Chondrocyte (in vitro differentiated cells): ENCODE results near the gene CHIC2. TPM values are rescaled to one million over a fixed set of nuclear protein-coding genes. Genes with fewer than 3 reads are reported as not detected.
A peak's percentile ranks its signal among the peaks of the same experiment; 100 is the strongest.

Experiments used
- DNase-seq: peaks from one replicate; pipeline ENCODE4 v3.0.0; 2021; ENCODE audit warnings: mixed read lengths, low spot score
- H3K27ac Mint-ChIP-seq: one replicate; pipeline ENCODE4 v1.8.0; 2021; ENCODE audit warnings: mild to moderate bottlenecking, moderate library complexity, mixed read lengths; ENCODE audit not compliant: unreplicated experiment
- H3K27me3 Mint-ChIP-seq: 2 replicates; pipeline ENCODE4 v1.8.0; 2021; ENCODE audit warnings: low read depth, mixed read lengths
- H3K36me3 Mint-ChIP-seq: 2 replicates; pipeline ENCODE4 v1.8.0; 2021; ENCODE audit warnings: low read depth, mixed read lengths
- H3K4me1 Mint-ChIP-seq: 2 replicates; pipeline ENCODE4 v1.8.0; 2021; ENCODE audit warnings: low read depth, mild to moderate bottlenecking, mixed read lengths
- H3K4me3 Mint-ChIP-seq: one replicate; pipeline ENCODE4 v1.8.0; 2021; ENCODE audit warnings: mild to moderate bottlenecking, moderate library complexity, mixed read lengths; ENCODE audit not compliant: unreplicated experiment
- H3K9me3 Mint-ChIP-seq: 2 replicates; pipeline ENCODE4 v1.8.0; 2021; ENCODE audit warnings: low read depth, mixed read lengths
- CTCF ChIP-seq: fragments of 200-600 bp; sonication (generic); IDR thresholded peaks from 2 replicates; pipeline ENCODE4 v1.5.0; 2021; ENCODE audit warnings: antibody characterized with exemption, mild to moderate bottlenecking, moderate library complexity
- total RNA-seq: library from RNA; stranded (reverse); gene quantifications from 3 replicates; pipeline ENCODE4 v1.2.1, GENCODE V29; 2021

The CHIC2 gene
- total RNA-seq, 1 donor from 2014 or later: 38.5 TPM

DNA sequence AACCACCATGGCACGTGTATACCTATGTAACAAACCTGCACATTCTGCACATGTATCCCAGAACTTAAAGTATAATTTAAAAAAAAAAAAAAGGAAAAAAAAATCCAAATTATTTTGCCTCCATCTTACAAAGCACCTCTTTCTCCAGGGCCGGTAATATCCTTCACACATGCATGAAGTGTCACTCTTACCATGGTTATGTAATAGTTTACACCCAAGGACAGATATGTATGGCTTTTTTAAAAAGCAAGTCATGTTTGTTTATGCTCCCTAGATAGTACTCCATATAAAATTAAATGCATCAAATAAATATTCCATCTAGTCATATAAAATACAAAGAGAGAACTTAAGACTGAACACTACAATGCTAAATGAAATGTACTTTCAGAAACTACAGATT lies 22.5 kb downstream of the CHIC2 start:
- H3K36me3 Mint-ChIP-seq: peaks cover 18% of the 10 kb centered on the region
- H3K9me3 Mint-ChIP-seq: peaks cover 8% of the 10 kb centered on the region
- H3K4me1 Mint-ChIP-seq: peaks cover 16% of the 10 kb centered on the region
- TF ChIP-seq CTCF: no peak
- DNase-seq: no peak
- no peak overlapping the region for H3K4me3 Mint-ChIP-seq
- H3K27ac Mint-ChIP-seq: peak overlapping the region; percentile 15
- H3K27me3 Mint-ChIP-seq: no peaks in the 10 kb centered on the region

DNA sequence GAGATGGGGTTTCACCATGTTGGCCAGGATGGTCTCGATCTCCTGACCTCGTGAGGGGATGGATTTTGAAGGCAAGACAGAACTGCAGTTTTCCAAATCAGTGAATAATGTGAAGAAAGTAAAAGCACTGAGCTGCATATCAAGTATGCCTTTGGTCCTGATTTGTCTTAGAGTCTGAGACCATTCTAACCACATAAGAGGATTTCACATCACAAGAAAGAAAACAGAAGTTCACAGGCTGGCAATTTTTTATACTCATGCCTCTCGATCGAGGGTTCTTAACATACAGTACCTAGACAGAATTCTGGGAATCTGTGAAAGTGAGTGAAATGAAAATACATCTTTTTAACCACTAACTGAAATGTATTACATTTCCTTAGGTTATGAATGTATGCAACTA lies 23.3 kb downstream of the CHIC2 start:
- H3K9me3 Mint-ChIP-seq: peaks cover 8% of the 10 kb centered on the region
- H3K4me3 Mint-ChIP-seq: no peak overlapping the region
- H3K4me1 Mint-ChIP-seq: peaks cover 25% of the 10 kb centered on the region
- H3K27me3 Mint-ChIP-seq: no peaks in the 10 kb centered on the region
- no peak for DNase-seq
- H3K36me3 Mint-ChIP-seq: peaks cover 18% of the 10 kb centered on the region
- peak overlapping the region; percentile 32 for H3K27ac Mint-ChIP-seq
- TF ChIP-seq CTCF: no peak

- H3K36me3 Mint-ChIP-seq: peaks cover 12% of the 10 kb centered on the region
- no peaks in the 10 kb centered on the region for H3K27me3 Mint-ChIP-seq
- DNase-seq: no peak
- H3K4me1 Mint-ChIP-seq: peaks cover 28% of the 10 kb centered on the region
- H3K4me3 Mint-ChIP-seq: no peak overlapping the region
- no peak overlapping the region for H3K27ac Mint-ChIP-seq
- no peak for TF ChIP-seq CTCF
- peaks cover 2% of the 10 kb centered on the region for H3K9me3 Mint-ChIP-seq
These were observed 26.3 kb downstream of the CHIC2 start for GRCh38 chr4:54038056-54038455.

DNA sequence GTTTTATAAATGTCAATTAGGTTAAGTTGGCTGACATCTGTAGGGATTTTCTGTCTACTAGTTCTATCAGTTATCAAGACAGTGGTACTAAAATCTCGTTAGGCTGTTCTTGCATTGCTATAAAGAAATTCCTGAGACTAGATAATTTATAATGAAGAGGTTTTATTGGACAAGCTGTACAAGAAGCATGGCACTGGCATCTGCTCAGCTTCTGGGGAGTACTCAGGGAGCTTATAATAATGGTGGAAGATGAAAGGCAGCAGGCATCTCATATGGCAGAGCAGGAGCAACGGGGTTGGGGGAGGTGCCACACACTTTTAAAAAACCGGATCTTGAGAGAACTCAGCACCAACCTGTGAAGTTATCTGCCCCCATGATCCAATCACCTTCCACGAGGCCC lies 28.2 kb downstream of the CHIC2 start:
- Mint-ChIP-seq H3K4me1 (peaks cover 37% of the 10 kb centered on the region), H3K27ac (no peak overlapping the region), H3K36me3 (peaks cover 10% of the 10 kb centered on the region), H3K4me3 (no peak overlapping the region), H3K9me3 (peaks cover 2% of the 10 kb centered on the region), H3K27me3 (no peaks in the 10 kb centered on the region)
- no peak for TF ChIP-seq CTCF
- DNase-seq: no peak

- TF ChIP-seq CTCF: no peak
- peaks cover 2% of the 10 kb centered on the region for H3K9me3 Mint-ChIP-seq
- peaks cover 38% of the 10 kb centered on the region for H3K4me1 Mint-ChIP-seq
- H3K27ac Mint-ChIP-seq: peak overlapping the region; percentile 32
- H3K36me3 Mint-ChIP-seq: peaks cover 4% of the 10 kb centered on the region
- no peak for DNase-seq
- no peaks in the 10 kb centered on the region for H3K27me3 Mint-ChIP-seq
- peak overlapping the region; percentile 49 for H3K4me3 Mint-ChIP-seq
These were observed 31.8 kb downstream of the CHIC2 start for GRCh38 chr4:54032558-54033135.
